ENCODE data around the gene ERBB2.

DNA sequence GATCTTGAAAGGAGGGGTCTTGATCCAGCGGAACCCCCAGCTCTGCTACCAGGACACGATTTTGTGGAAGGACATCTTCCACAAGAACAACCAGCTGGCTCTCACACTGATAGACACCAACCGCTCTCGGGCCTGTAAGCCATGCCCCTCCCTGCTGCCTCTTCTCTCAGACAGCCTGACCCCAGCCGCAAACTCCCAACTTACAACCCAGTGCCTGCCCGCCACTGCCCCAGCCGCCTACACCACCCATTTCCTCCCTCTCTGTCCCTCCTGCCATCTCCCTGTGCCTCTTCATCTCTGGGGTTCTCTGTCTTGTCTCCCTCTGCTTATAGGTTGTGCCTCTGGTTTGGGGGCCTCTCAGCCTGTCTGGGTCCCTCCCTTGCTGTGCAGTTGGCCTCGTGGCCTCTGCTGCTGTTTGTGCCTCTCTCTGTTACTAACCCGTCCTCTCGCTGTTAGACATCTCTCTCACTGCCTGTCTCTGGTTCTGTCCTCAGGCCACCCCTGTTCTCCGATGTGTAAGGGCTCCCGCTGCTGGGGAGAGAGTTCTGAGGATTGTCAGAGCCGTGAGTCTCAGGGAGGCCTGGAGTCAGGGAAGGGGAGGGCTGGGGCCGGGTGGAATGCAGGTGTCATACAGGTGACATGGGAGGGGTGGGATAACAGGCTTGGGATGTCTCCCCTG, 9.6 kb downstream of the ERBB2 start:
- TF ChIP-seq, protein P1, sequence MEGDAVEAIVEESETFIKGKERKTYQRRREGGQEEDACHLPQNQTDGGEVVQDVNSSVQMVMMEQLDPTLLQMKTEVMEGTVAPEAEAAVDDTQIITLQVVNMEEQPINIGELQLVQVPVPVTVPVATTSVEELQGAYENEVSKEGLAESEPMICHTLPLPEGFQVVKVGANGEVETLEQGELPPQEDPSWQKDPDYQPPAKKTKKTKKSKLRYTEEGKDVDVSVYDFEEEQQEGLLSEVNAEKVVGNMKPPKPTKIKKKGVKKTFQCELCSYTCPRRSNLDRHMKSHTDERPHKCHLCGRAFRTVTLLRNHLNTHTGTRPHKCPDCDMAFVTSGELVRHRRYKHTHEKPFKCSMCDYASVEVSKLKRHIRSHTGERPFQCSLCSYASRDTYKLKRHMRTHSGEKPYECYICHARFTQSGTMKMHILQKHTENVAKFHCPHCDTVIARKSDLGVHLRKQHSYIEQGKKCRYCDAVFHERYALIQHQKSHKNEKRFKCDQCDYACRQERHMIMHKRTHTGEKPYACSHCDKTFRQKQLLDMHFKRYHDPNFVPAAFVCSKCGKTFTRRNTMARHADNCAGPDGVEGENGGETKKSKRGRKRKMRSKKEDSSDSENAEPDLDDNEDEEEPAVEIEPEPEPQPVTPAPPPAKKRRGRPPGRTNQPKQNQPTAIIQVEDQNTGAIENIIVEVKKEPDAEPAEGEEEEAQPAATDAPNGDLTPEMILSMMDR (conservative IDR thresholded peaks at IDR 0.05): no peak
- TF ChIP-seq ZFX (IDR thresholded peaks at IDR 0.05): no peak
